Measurements from ENCODE around the gene SLAMF1.
"Not testable (repeated sequence)": the region's sequence is repeated elsewhere in the genome, so short reads cannot be mapped to it uniquely, and the experiment has no call there.

SLAMF1 gene

GRCh38 chr1:160652924-160653619 is 6.2 kb upstream of the SLAMF1 start:
- no peak for DNase-seq (ENCODE audit: extremely low read depth, low read depth)
- no peak for TF ChIP-seq CTCF (IDR thresholded peaks at IDR 0.05; ENCODE audit: low read depth, low read length)

GRCh38 chr1:160652065-160652641 is 5.3 kb upstream of the SLAMF1 start:
- DNase-seq (ENCODE audit: extremely low read depth, low read depth), result not testable (repeated sequence)

- TF ChIP-seq CTCF (IDR thresholded peaks at IDR 0.05; ENCODE audit: low read depth, low read length), result no peak
- DNase-seq (ENCODE audit: extremely low read depth, low read depth), result no peak
Measured at GRCh38 chr1:160651433-160652064, 4.7 kb upstream of the SLAMF1 start.

- TF ChIP-seq CTCF (IDR thresholded peaks at IDR 0.05; ENCODE audit: low read depth, low read length), result no peak
- no peak for DNase-seq (ENCODE audit: extremely low read depth, low read depth)
Measured at GRCh38 chr1:160647329-160647720, 481 bp upstream of the SLAMF1 start.

- TF ChIP-seq CTCF (IDR thresholded peaks at IDR 0.05; ENCODE audit: low read depth, low read length), result no peak
Measured at GRCh38 chr1:160646180-160646579, 664 bp downstream of the SLAMF1 start.

GRCh38 chr1:160645386-160646130 is 1.3 kb downstream of the SLAMF1 start:
- DNase-seq (ENCODE audit: extremely low read depth, low read depth), result no peak
- TF ChIP-seq CTCF (IDR thresholded peaks at IDR 0.05; ENCODE audit: low read depth, low read length), result no peak

More at GRCh38 chr1:160646180-160646579, 664 bp downstream of the SLAMF1 start:
- DNase-seq (ENCODE audit: extremely low read depth, low read depth), result no peak

DNA sequence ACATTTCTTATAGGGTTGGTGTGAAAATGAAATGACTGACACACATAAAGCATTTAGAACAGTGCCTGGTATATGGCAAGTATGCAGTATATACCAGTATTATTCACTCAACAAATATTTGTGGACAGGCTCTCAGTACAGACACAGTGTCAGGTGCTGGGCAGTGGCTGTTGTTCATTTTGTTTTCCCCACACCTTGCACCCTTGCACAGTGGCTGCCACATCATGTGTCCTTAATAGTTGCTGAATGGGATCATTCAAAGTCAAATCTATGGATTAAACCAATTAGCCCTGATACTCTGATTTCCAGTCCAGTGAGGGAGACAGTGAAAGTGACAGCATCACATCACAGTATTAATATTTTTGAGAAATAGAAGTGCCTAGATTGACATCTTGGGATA is 2.4 kb downstream of the SLAMF1 start:
- DNase-seq (ENCODE audit: extremely low read depth, low read depth), result no peak
- TF ChIP-seq CTCF (IDR thresholded peaks at IDR 0.05; ENCODE audit: low read depth, low read length), result no peak
